SH-SY5Y (cell line): Measurements from ENCODE around the gene HERC2.
"Not testable (repeated sequence)": the region's sequence is repeated elsewhere in the genome, so short reads cannot be mapped to it uniquely, and the experiment has no call there.

Experiments used
- GATA2 ChIP-seq: IDR thresholded peaks from 2 replicates; pipeline ENCODE4 v1.6.1; 2011; ENCODE audit warnings: mild to moderate bottlenecking, low read depth, low read length
- GATA3 ChIP-seq: IDR thresholded peaks from 2 replicates; pipeline ENCODE4 v1.6.1; 2011; ENCODE audit warnings: low read depth, mild to moderate bottlenecking, low read length, moderate library complexity

The HERC2 gene, protein sequence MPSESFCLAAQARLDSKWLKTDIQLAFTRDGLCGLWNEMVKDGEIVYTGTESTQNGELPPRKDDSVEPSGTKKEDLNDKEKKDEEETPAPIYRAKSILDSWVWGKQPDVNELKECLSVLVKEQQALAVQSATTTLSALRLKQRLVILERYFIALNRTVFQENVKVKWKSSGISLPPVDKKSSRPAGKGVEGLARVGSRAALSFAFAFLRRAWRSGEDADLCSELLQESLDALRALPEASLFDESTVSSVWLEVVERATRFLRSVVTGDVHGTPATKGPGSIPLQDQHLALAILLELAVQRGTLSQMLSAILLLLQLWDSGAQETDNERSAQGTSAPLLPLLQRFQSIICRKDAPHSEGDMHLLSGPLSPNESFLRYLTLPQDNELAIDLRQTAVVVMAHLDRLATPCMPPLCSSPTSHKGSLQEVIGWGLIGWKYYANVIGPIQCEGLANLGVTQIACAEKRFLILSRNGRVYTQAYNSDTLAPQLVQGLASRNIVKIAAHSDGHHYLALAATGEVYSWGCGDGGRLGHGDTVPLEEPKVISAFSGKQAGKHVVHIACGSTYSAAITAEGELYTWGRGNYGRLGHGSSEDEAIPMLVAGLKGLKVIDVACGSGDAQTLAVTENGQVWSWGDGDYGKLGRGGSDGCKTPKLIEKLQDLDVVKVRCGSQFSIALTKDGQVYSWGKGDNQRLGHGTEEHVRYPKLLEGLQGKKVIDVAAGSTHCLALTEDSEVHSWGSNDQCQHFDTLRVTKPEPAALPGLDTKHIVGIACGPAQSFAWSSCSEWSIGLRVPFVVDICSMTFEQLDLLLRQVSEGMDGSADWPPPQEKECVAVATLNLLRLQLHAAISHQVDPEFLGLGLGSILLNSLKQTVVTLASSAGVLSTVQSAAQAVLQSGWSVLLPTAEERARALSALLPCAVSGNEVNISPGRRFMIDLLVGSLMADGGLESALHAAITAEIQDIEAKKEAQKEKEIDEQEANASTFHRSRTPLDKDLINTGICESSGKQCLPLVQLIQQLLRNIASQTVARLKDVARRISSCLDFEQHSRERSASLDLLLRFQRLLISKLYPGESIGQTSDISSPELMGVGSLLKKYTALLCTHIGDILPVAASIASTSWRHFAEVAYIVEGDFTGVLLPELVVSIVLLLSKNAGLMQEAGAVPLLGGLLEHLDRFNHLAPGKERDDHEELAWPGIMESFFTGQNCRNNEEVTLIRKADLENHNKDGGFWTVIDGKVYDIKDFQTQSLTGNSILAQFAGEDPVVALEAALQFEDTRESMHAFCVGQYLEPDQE (N-terminal part only)

GRCh38 chr15:28322129-28322588 lies at the start of gene HERC2:
HERC2 (minus strand) TSS chr15:28322179; CDS start chr15:28321433, 746 bp downstream.
- TF ChIP-seq GATA3, GATA2: not testable (repeated sequence)

GRCh38 chr15:28357984-28358383 lies 36.0 kb upstream of the HERC2 start, which contains the start of gene GOLGA6L24:
GOLGA6L24 (minus strand) TSS chr15:28358084; CDS start chr15:28358023, 61 bp downstream.
- not testable (repeated sequence) for TF ChIP-seq GATA3, GATA2

DNA sequence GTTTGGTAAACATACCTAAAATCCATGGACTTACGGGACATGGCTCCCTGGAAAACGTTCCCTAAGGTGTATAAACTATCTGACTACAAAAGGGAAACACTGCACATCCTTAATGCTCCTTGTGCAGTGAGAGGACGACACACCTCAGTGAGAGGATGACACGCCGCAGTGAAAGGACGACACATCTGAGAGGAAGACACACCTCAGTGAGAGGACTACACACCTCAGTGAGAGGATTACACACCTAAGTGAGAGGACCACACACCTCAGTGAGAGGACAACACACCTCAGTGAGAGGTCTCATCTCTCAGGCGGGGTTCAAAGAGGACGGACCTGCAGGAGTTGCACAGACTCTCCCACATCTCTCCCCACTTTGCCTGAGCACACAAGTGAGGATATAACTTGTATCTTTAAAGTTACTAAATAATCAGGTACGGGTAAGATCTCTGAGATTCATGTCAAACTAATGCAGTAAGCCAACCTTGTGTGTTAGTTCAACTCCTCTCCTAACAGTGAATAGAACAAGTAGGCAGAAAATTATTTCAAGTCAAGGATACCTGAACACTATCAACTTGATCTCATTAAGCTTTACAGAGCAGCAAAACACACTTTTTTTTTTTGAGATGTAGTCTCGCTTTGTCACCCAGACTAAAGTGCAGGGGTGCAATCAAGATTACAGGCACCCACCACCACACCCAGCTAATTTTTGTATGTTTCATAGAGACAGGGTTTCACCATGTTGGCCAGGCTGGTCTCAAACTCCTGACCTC lies 32.1 kb downstream of the HERC2 start:
- no peak for TF ChIP-seq GATA3
- no peak for TF ChIP-seq GATA2

- TF ChIP-seq GATA3 (no peak), GATA2 (no peak)
Observed at GRCh38 chr15:28286031-28286430, 35.9 kb downstream of the HERC2 start.

- TF ChIP-seq GATA2 = no peak
- no peak for TF ChIP-seq GATA3
Observed at GRCh38 chr15:28281876-28282275, 40.1 kb downstream of the HERC2 start.

DNA sequence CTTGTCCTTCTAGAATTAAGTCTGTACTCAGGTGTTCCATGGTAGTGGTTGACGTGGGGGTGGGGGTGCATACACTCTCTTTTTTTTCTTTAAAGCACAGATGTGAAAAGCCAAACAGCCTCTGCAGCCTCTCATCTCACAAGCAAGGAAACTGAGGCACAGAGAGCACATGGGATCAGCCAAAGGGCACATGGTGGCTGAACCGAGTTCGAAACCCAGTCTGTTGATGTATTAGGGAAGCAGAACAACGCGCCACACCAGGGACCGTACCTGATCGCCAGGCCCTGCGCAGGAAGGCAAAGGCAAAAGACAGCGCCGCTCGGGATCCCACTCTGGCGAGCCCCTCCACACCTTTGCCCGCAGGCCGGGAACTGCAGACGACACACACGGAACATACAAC lies 47.3 kb downstream of the HERC2 start:
- TF ChIP-seq GATA2 = no peak
- TF ChIP-seq GATA3 = no peak

DNA sequence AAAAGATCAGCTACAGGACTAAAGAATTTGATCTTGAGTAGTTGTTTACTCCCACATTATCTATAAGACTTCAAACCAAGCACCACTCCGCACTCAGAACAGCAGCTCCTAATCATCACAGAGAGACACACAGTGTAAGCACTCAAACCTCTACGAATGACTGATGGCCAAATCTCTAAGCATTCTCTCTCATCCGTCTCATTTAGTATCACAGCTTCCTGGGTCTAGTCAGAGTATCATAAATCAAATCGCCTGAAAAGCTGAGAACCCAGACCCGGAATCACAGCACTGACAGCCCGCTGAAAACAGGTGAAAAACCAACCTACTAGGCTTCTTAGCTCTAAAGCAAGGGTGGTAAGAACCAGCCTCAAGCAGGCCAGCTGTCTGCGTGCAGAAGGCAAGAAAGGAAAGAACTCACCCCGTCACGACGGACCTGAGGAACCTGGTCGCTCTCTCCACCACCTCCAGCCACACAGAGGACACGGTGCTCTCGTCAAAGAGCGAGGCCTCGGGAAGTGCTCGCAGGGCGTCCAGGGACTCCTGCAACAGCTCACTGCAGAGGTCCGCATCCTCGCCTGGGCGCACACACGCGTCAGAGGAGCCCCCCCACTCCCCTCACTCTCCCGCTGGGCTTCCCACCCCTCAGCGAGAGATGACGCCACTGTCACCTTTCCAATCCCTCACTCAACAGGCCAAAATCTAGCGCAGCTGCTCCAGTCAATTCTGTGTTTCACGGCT lies 47.9 kb downstream of the HERC2 start:
- no peak for TF ChIP-seq GATA3
- TF ChIP-seq GATA2 = no peak

DNA sequence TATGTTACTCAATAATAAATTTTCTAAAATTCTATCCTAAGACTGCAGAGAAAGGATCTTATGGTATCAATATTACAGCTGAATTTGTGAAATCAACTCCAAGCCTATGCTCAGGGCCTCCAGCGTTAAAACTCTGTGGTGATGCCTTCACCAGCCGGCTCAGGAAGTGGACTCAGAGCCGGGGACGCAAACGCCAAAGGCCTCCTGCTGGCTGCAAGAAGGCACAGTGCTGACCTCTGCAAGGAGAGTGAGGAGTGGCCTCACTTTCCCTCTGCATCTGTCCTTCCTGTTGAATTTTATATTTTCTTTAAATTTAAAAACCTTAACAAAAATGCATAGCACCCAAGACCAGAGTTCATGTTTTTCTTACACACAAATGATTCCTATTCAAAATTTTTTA lies 48.5 kb downstream of the HERC2 start:
- TF ChIP-seq GATA2 (no peak), GATA3 (no peak)

- TF ChIP-seq GATA2 = no peak
- TF ChIP-seq GATA3 = no peak
Observed at GRCh38 chr15:28272587-28272986, 49.4 kb downstream of the HERC2 start.

GRCh38 chr15:28271697-28272260 lies 50.2 kb downstream of the HERC2 start:
- TF ChIP-seq GATA2 (no peak), GATA3 (no peak)

- TF ChIP-seq GATA3 (no peak), GATA2 (no peak)
Observed at GRCh38 chr15:28269097-28269496, 52.9 kb downstream of the HERC2 start.

- TF ChIP-seq GATA2 = no peak
- no peak for TF ChIP-seq GATA3
Observed at GRCh38 chr15:28267727-28268126, 54.3 kb downstream of the HERC2 start.
